Thoracic aorta (tissue), 2 donors: ENCODE measurements around the gene MED27. TPM values are rescaled to one million over a fixed set of nuclear protein-coding genes. Genes with fewer than 3 reads are reported as not detected.

Experiments used
- ATAC-seq: fragments of 150-250 bp; one replicate; pipeline ENCODE4 v1.8.0; 2017; ENCODE audit warnings: low read depth; ENCODE audit not compliant: insufficient number of reproducible peaks, low FRiP score
- DNase-seq: peaks from one replicate; pipeline ENCODE4 v3.0.0-alpha.2; 2020; ENCODE audit warnings: low spot score
- H3K27ac ChIP-seq, 2 donors: fragments of 200-600 bp; sonication (generic); 1 replicate in 1 of 2; 2 replicates in 1 of 2; pipeline ENCODE4 v1.5.1; 2016; ENCODE audit warnings: mild to moderate bottlenecking in 2 of 2, moderate library complexity in 2 of 2
- H3K27me3 ChIP-seq: fragments of 200-600 bp; sonication (generic); replicated peaks from 2 replicates; pipeline ENCODE4 v1.6.0; 2016; ENCODE audit warnings: mild to moderate bottlenecking; ENCODE audit not compliant: insufficient read depth
- H3K36me3 ChIP-seq: fragments of 200-600 bp; sonication (generic); one replicate; pipeline ENCODE4 v1.5.1; 2016
- H3K4me1 ChIP-seq, 2 donors: fragments of 200-600 bp; sonication (generic); 1 replicate in 1 of 2; 2 replicates in 1 of 2; pipeline versions ENCODE4 v1.5.1 to v1.6.0; 2016; ENCODE audit warnings: low read depth in 2 of 2, mild to moderate bottlenecking in 1 of 2; ENCODE audit not compliant: control insufficient read depth in 1 of 2
- H3K4me3 ChIP-seq: fragments of 200-600 bp; sonication (generic); 2 replicates; pipeline ENCODE4 v1.5.1; 2016; ENCODE audit warnings: mild to moderate bottlenecking
- H3K9me3 ChIP-seq: fragments of 200-600 bp; sonication (generic); 2 replicates; pipeline ENCODE4 v1.5.1; 2016
- CTCF ChIP-seq: fragments of 200-600 bp; sonication (generic); IDR thresholded peaks from one replicate; pipeline ENCODE4 v1.5.1; 2019; ENCODE audit warnings: antibody characterized with exemption
- total RNA-seq, 2 donors: library from RNA; depleted of rRNA; stranded (reverse); fragments of >200 nt; gene quantifications; one replicate each; pipeline versions ENCODE4 v1.1.0 to v1.2.3, GENCODE V29; 2016

The MED27 gene
- total RNA-seq, 2 donors from 2014 or later: 19.3 to 26.5 TPM

GRCh38 chr9:131887680-131888079 is 192.0 kb downstream of the MED27 start:
- peaks cover 7% of the 10 kb centered on the region for H3K36me3 ChIP-seq
- H3K27me3 ChIP-seq: no peaks in the 10 kb centered on the region
- no peak overlapping the region for H3K4me3 ChIP-seq
- DNase-seq: no peak
- no peaks in the 10 kb centered on the region for H3K9me3 ChIP-seq
- peaks cover 0 to 21% of the 10 kb centered on the region in 2 donors for H3K4me1 ChIP-seq
- no peak for ATAC-seq
- TF ChIP-seq CTCF: no peak
- no peak overlapping the region for H3K27ac ChIP-seq

- Histone ChIP-seq H3K9me3 (no peaks in the 10 kb centered on the region), H3K4me1 (peaks cover 0 to 21% of the 10 kb centered on the region in 2 donors), H3K36me3 (peaks cover 10% of the 10 kb centered on the region), H3K27ac (no peak overlapping the region), H3K4me3 (no peak overlapping the region), H3K27me3 (no peaks in the 10 kb centered on the region)
- ATAC-seq (no peak), DNase-seq (no peak)
- no peak for TF ChIP-seq CTCF
These were observed 192.8 kb downstream of the MED27 start for GRCh38 chr9:131886826-131887225.

GRCh38 chr9:131885144-131885609 is 194.5 kb downstream of the MED27 start:
- H3K27me3 ChIP-seq: no peaks in the 10 kb centered on the region
- H3K4me1 ChIP-seq: peaks cover 0 to 20% of the 10 kb centered on the region in 2 donors
- no peak overlapping the region for H3K27ac ChIP-seq
- DNase-seq: no peak
- no peak for ATAC-seq
- H3K36me3 ChIP-seq: peaks cover 10% of the 10 kb centered on the region
- H3K9me3 ChIP-seq: no peaks in the 10 kb centered on the region
- no peak overlapping the region for H3K4me3 ChIP-seq
- TF ChIP-seq CTCF: no peak

GRCh38 chr9:131884222-131884621 is 195.4 kb downstream of the MED27 start:
- no peaks in the 10 kb centered on the region for H3K9me3 ChIP-seq

GRCh38 chr9:131880833-131881583 is 198.7 kb downstream of the MED27 start:
- no peak for ATAC-seq
- Histone ChIP-seq H3K9me3 (no peaks in the 10 kb centered on the region), H3K4me3 (no peak overlapping the region), H3K27ac (no peak overlapping the region), H3K4me1 (no peaks in the 10 kb centered on the region), H3K27me3 (no peaks in the 10 kb centered on the region), H3K36me3 (peaks cover 10% of the 10 kb centered on the region)
- no peak for TF ChIP-seq CTCF
- DNase-seq: no peak

More at GRCh38 chr9:131884222-131884621, 195.4 kb downstream of the MED27 start:
- Histone ChIP-seq H3K36me3 (peaks cover 10% of the 10 kb centered on the region), H3K27ac (no peak overlapping the region), H3K27me3 (no peaks in the 10 kb centered on the region), H3K4me3 (no peak overlapping the region), H3K4me1 (peaks cover 0 to 13% of the 10 kb centered on the region in 2 donors)
- no peak for TF ChIP-seq CTCF
- ATAC-seq (no peak), DNase-seq (no peak)
